Thoracic aorta (tissue), 2 donors: ENCODE measurements around the gene SPINK4. TPM values are rescaled to one million over a fixed set of nuclear protein-coding genes. Genes with fewer than 3 reads are reported as not detected.

Source experiments
- ATAC-seq: fragments of 150-250 bp; one replicate; pipeline ENCODE4 v1.8.0; 2017; ENCODE audit warnings: low read depth; ENCODE audit not compliant: insufficient number of reproducible peaks, low FRiP score
- DNase-seq: peaks from one replicate; pipeline ENCODE4 v3.0.0-alpha.2; 2020; ENCODE audit warnings: low spot score
- H3K27ac ChIP-seq, 2 donors: fragments of 200-600 bp; sonication (generic); 1 replicate in 1 of 2; 2 replicates in 1 of 2; pipeline ENCODE4 v1.5.1; 2016; ENCODE audit warnings: mild to moderate bottlenecking in 2 of 2, moderate library complexity in 2 of 2
- H3K27me3 ChIP-seq: fragments of 200-600 bp; sonication (generic); replicated peaks from 2 replicates; pipeline ENCODE4 v1.6.0; 2016; ENCODE audit warnings: mild to moderate bottlenecking; ENCODE audit not compliant: insufficient read depth
- H3K36me3 ChIP-seq: fragments of 200-600 bp; sonication (generic); one replicate; pipeline ENCODE4 v1.5.1; 2016
- H3K4me1 ChIP-seq, 2 donors: fragments of 200-600 bp; sonication (generic); 1 replicate in 1 of 2; 2 replicates in 1 of 2; pipeline versions ENCODE4 v1.5.1 to v1.6.0; 2016; ENCODE audit warnings: low read depth in 2 of 2, mild to moderate bottlenecking in 1 of 2; ENCODE audit not compliant: control insufficient read depth in 1 of 2
- H3K4me3 ChIP-seq: fragments of 200-600 bp; sonication (generic); 2 replicates; pipeline ENCODE4 v1.5.1; 2016; ENCODE audit warnings: mild to moderate bottlenecking
- H3K9me3 ChIP-seq: fragments of 200-600 bp; sonication (generic); 2 replicates; pipeline ENCODE4 v1.5.1; 2016
- total RNA-seq, 2 donors: library from RNA; depleted of rRNA; stranded (reverse); fragments of >200 nt; gene quantifications; one replicate each; pipeline versions ENCODE4 v1.1.0 to v1.2.3, GENCODE V29; 2016
- TF ChIP-seq, protein P1 (sequence below): fragments of 200-600 bp; sonication (generic); IDR thresholded peaks from one replicate; pipeline ENCODE4 v1.5.1; 2019; ENCODE audit warnings: antibody characterized with exemption

SPINK4 gene
- total RNA-seq, 2 donors from 2014 or later = not detected

DNA sequence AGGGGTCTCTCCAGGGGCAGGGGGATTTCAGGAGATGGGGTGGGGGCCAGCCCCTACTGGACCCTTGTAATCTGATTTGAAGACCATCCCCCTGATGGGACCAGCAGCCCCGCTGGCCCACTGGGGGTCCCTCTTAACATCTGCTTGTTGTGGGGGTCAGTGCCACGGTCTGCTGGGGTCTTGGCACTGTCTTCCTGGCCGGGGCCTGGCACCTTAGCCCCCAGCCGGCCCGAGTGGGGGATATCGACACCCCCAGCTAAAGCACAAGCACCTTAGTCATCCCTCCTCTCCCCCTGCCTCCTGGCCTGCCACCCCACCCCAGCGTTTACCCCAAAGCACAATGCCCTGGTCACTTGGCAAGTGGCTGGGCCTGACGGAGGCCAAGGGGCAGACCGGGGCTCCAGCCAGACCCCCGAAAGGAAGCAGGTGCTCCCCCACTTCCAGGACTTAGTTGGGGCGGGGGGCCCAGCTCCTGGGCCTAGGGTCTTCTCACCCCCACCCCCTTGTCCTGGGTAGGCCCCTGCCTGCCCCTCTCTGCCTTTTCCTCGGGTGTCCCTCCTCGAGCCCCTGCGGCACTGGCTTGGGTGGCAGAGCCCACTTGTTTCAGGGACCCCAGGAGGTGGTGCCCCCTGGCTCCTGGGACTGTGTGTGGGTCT is 49.0 kb downstream of the SPINK4 start:
- peaks cover 2 to 38% of the 10 kb centered on the region in 2 donors for H3K4me1 ChIP-seq
- no peak for ATAC-seq
- no peaks in the 10 kb centered on the region for H3K9me3 ChIP-seq
- peak overlapping the region; percentile 99 for H3K27ac ChIP-seq
- peak overlapping the region; percentile 94 for H3K4me3 ChIP-seq
- H3K36me3 ChIP-seq = no peaks in the 10 kb centered on the region
- no peak for DNase-seq
- TF ChIP-seq, protein P1, sequence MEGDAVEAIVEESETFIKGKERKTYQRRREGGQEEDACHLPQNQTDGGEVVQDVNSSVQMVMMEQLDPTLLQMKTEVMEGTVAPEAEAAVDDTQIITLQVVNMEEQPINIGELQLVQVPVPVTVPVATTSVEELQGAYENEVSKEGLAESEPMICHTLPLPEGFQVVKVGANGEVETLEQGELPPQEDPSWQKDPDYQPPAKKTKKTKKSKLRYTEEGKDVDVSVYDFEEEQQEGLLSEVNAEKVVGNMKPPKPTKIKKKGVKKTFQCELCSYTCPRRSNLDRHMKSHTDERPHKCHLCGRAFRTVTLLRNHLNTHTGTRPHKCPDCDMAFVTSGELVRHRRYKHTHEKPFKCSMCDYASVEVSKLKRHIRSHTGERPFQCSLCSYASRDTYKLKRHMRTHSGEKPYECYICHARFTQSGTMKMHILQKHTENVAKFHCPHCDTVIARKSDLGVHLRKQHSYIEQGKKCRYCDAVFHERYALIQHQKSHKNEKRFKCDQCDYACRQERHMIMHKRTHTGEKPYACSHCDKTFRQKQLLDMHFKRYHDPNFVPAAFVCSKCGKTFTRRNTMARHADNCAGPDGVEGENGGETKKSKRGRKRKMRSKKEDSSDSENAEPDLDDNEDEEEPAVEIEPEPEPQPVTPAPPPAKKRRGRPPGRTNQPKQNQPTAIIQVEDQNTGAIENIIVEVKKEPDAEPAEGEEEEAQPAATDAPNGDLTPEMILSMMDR = no peak
- no peaks in the 10 kb centered on the region for H3K27me3 ChIP-seq

- TF ChIP-seq, protein P1 = no peak
- peaks cover 2 to 40% of the 10 kb centered on the region in 2 donors for H3K4me1 ChIP-seq
- H3K9me3 ChIP-seq = no peaks in the 10 kb centered on the region
- DNase-seq = no peak
- H3K4me3 ChIP-seq = peak overlapping the region; percentile 94
- peaks cover under 1% of the 10 kb centered on the region for H3K36me3 ChIP-seq
- ATAC-seq = no peak
- no peaks in the 10 kb centered on the region for H3K27me3 ChIP-seq
- H3K27ac ChIP-seq = peak overlapping the region; percentile 99
These were observed 49.5 kb downstream of the SPINK4 start for GRCh38 chr9:33289496-33289895.

DNA sequence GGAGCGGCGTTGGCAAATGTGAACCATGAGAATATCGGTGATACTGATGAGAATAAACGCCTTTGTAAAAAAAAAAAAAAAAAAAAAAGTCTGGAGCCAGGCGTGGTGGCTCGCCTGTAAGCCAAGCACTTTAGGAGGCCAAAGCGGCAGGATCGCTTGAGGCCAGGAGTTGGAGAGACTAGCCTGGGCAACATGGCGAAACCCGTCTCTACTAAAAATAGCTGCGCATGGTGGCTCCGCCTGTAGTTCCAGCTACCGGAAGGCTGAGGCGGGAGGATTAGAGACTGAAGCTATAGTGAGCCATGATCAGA is 49.9 kb downstream of the SPINK4 start:
- Histone ChIP-seq H3K4me3 (peak overlapping the region; percentile 94), H3K4me1 (peaks cover 2 to 40% of the 10 kb centered on the region in 2 donors)
- peak; percentile 70 for ATAC-seq

DNA sequence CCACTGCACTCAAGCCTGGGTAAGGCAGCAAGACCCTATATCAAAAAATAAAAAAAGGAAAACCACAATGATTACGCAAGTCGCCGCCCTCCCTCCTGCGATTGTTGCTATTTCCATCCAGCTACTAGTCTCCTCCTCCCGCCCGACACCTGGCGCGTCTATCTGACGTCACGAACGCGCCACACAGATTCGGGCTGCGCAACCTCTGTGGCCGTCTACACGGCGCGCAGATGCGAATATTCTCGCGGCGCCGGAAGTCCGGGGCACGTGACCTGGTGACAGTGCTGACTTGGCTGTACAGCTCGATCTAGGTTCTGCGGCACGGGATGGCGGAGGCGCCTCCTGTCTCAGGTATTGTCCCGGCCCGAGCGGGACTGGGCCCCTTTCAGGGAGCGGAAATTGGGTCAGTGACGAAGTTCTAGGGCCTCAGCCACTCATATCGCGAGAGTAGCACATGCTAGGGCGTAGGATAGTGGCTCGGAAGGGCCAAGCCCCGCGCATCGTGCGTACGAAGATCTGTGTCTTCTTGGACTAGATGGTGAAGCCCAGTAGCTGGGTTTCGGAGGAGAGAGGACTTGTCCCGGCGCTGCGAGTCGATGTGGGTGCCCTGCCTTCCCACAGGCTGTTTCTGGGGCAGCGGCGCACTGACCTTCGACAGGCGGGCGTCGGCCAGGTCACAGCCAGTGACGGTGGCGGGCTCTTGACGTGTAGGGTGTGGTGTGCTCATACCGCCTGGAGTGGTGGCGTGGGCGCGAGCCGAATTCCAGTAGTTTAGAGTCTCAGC is 50.5 kb downstream of the SPINK4 start, which contains the start of gene NFX1:
NFX1 (plus strand) TSS at position 270 of the 784 bp plus-strand sequence; CDS start at position 327, 57 bp downstream.
- Histone ChIP-seq H3K4me1 (peaks cover 2 to 40% of the 10 kb centered on the region in 2 donors), H3K9me3 (no peaks in the 10 kb centered on the region), H3K27me3 (no peaks in the 10 kb centered on the region), H3K4me3 (peak within 1 kb of the TSS; percentile 94), H3K27ac (peak within 1 kb of the TSS; percentile 99), H3K36me3 (peaks cover 8% of the 10 kb centered on the region)
- DNase-seq (peak; percentile 95), ATAC-seq (peak; percentile 95)
- TF ChIP-seq, protein P1 = no peak

More for the DNA sequence above, 49.9 kb downstream of the SPINK4 start:
- no peak for DNase-seq
- peaks cover 5% of the 10 kb centered on the region for H3K36me3 ChIP-seq
- H3K27me3 ChIP-seq = no peaks in the 10 kb centered on the region
- no peaks in the 10 kb centered on the region for H3K9me3 ChIP-seq
- H3K27ac ChIP-seq = peak overlapping the region; percentile 99
- TF ChIP-seq, protein P1 = no peak

DNA sequence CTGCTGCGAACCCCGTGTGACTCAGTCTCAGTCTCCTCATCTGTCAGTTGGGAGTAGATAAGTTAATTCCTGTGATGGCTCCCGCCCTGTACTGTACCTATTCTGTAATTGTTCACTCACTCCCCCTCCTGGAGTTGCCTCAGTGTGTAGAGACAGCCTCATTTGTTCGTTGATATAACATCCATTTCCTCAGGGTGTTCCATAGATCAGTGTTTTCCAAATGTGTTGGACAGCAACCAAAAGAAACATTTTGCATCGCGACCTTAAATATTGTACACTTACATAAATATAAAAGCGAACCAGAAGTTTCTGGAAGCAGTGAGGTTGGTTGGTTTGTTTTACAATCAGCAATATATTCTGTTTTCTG is 51.0 kb downstream of the SPINK4 start:
- TF ChIP-seq, protein P1 = no peak
- Histone ChIP-seq H3K27me3 (no peaks in the 10 kb centered on the region), H3K27ac (peak overlapping the region; percentile 99), H3K4me3 (peak overlapping the region; percentile 94), H3K4me1 (peaks cover 3 to 42% of the 10 kb centered on the region in 2 donors), H3K9me3 (no peaks in the 10 kb centered on the region), H3K36me3 (peaks cover 8% of the 10 kb centered on the region)
- DNase-seq (no peak), ATAC-seq (no peak)
